ENCODE data around the gene PNLIPRP3. TPM values are rescaled to one million over a fixed set of nuclear protein-coding genes. Genes with fewer than 3 reads are reported as not detected.

PNLIPRP3 gene
- total RNA-seq, result 0.11 and 0.12 TPM in 2 replicates

DNA sequence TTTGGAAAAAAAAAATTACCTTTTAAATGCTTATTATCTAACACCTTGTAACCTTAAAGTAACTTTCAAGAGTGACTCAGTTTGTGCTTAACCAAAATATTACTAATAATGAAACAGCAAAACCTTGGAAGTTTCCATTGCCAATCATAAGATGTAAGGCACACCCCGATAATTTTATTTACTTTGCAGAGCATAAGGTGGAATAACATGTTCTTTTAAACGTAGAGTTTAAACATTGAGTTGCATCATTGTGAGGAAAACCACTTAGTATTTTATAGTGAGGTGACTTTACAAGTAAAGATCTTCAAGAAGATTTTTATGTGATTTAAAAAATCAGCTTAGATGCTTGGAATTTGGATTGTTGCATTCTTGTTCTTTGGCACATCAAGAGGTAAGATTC lies at the start of gene PNLIPRP3:
Gene PNLIPRP3, plus strand, starts transcription at position 177 of the 400 bp plus-strand sequence. Its CDS starts 166 bp downstream, at position 343.

Other genes with a start within 250 kb of the PNLIPRP3 start
- gene GFRA1, start 154.6 kb upstream of the PNLIPRP3 start, total RNA-seq, result 0.12 TPM in 1 of 2 replicates, not detected in the other
- not detected in 2 replicates for gene CCDC172, start 103.4 kb upstream of the PNLIPRP3 start, total RNA-seq
- not detected in 2 replicates for gene PNLIP, start 118.1 kb downstream of the PNLIPRP3 start, total RNA-seq
- not detected in 2 replicates for gene PNLIPRP1, start 163.1 kb downstream of the PNLIPRP3 start, total RNA-seq
- not detected in 2 replicates for gene PNLIPRP2, start 193.1 kb downstream of the PNLIPRP3 start, total RNA-seq

Data from uterine smooth muscle cell (primary cell).